Keratinocyte (primary cell): Measurements from ENCODE around the gene CSF3R. TPM values are rescaled to one million over a fixed set of nuclear protein-coding genes. Genes with fewer than 3 reads are reported as not detected.

ENCODE experiments used
- DNase-seq: peaks from one replicate; pipeline ENCODE4 v3.0.0-alpha.2; 2011; ENCODE audit warnings: low read depth, missing footprints, low spot score
- FAIRE-seq: peaks from 2 replicates; lab custom pipeline; 2011; peaks lifted over from hg19 to GRCh38; lab: Jason Lieb, UNC
- H2AFZ ChIP-seq: 2 replicates; pipeline ENCODE4 v1.6.0; 2012; ENCODE audit warnings: low read length, control low read depth, inconsistent platforms; ENCODE audit not compliant: control insufficient read depth
- H3K27ac ChIP-seq: 2 replicates; pipeline ENCODE4 v1.5.1; 2011; ENCODE audit warnings: low read length; ENCODE audit not compliant: control insufficient read depth, insufficient read depth
- H3K27me3 ChIP-seq: 3 replicates; pipeline ENCODE4 v1.6.0; 2011; ENCODE audit warnings: low read length; ENCODE audit not compliant: control insufficient read depth, insufficient read depth; ENCODE audit errors: extremely low read depth
- H3K36me3 ChIP-seq, 2 experiments: 2 replicates in 1 of 2; 3 replicates in 1 of 2; pipeline ENCODE4 v1.5.1; 2011; ENCODE audit warnings: low read length in 2 of 2, mild to moderate bottlenecking in 1 of 2; ENCODE audit not compliant: control insufficient read depth in 2 of 2, insufficient read depth in 2 of 2; ENCODE audit errors: extremely low read depth in 1 of 2
- H3K4me1 ChIP-seq: 3 replicates; pipeline ENCODE4 v1.5.1; 2011; ENCODE audit warnings: low read length; ENCODE audit not compliant: control insufficient read depth, insufficient read depth; ENCODE audit errors: extremely low read depth
- H3K4me2 ChIP-seq: 3 replicates; pipeline ENCODE4 v1.6.0; 2011; ENCODE audit warnings: low read depth, low read length; ENCODE audit not compliant: control insufficient read depth, insufficient read depth; ENCODE audit errors: extremely low read depth
- H3K4me3 ChIP-seq, 3 experiments: fragments of 200-600 bp in 1 of 3; sonication (generic) in 1 of 3; 2 replicates in 2 of 3; 3 replicates in 1 of 3; pipeline ENCODE4 v1.5.1; 2011 to 2016; ENCODE audit warnings: low read length in 3 of 3, mild to moderate bottlenecking in 3 of 3, control low read depth in 2 of 3, inconsistent platforms in 1 of 3, low read depth in 1 of 3, mixed read lengths in 1 of 3, mixed run types in 1 of 3, moderate library complexity in 1 of 3; ENCODE audit not compliant: control insufficient read depth in 2 of 3, insufficient read depth in 2 of 3; ENCODE audit errors: extremely low read depth in 1 of 3
- H3K79me2 ChIP-seq: 2 replicates; pipeline ENCODE4 v1.6.0; 2012; ENCODE audit warnings: low read length; ENCODE audit not compliant: control insufficient read depth, insufficient read depth
- H3K9ac ChIP-seq: 3 replicates; pipeline ENCODE4 v1.6.0; 2011; ENCODE audit warnings: low read length; ENCODE audit not compliant: control insufficient read depth, insufficient read depth; ENCODE audit errors: extremely low read depth
- H3K9me1 ChIP-seq: 3 replicates; pipeline ENCODE4 v1.6.0; 2011; ENCODE audit warnings: low read length; ENCODE audit not compliant: control insufficient read depth, insufficient read depth; ENCODE audit errors: extremely low read depth
- H3K9me3 ChIP-seq: 2 replicates; pipeline ENCODE4 v1.5.1; 2012; ENCODE audit warnings: low read depth, low read length; ENCODE audit not compliant: control insufficient read depth
- H4K20me1 ChIP-seq: 3 replicates; pipeline ENCODE4 v1.6.0; 2011; ENCODE audit warnings: low read length; ENCODE audit not compliant: control insufficient read depth, insufficient read depth; ENCODE audit errors: extremely low read depth
- EZH2 ChIP-seq: IDR thresholded peaks from one replicate; pipeline ENCODE4 v1.6.1; 2012; ENCODE audit warnings: inconsistent platforms, mild to moderate bottlenecking, low read length, moderate library complexity
- dilution Hi-C: fragments of 300-500 bp; cut with MboI; formaldehyde crosslinking; loops from one replicate; pipeline ENCODE4 v1.7.0; 2020; ENCODE audit warnings: low sequenced_read_pairs; ENCODE audit not compliant: extremely low pct_ligation_motif_present
- polyA plus RNA-seq, 5 experiments: library from polyadenylated mRNA; depleted of rRNA in 3 of 5; stranded (reverse) in 3 of 5; stranded (forward) in 1 of 5; unstranded in 1 of 5; fragments of >200 nt; gene quantifications; 1 replicate in 1 of 5; 2 replicates in 3 of 5; 3 replicates in 1 of 5; pipeline versions ENCODE4 v1.2.1 to v1.2.3, GENCODE V29; 2011 to 2012; ENCODE audit warnings: missing spikeins in 2 of 5, low read depth in 1 of 5, low replicate concordance in 1 of 5
- TF ChIP-seq, protein P1 (sequence below), 3 experiments: IDR thresholded peaks in 1 of 3; conservative IDR thresholded peaks in 1 of 3; optimal IDR thresholded peaks in 1 of 3; 2 replicates in 2 of 3; 3 replicates in 1 of 3; pipeline versions ENCODE3 to v1.5.1; 2011; ENCODE audit warnings: low read length in 3 of 3, mild to moderate bottlenecking in 3 of 3, moderate library complexity in 2 of 3, control low read depth in 1 of 3, inconsistent platforms in 1 of 3; ENCODE audit not compliant: insufficient read depth in 2 of 3; ENCODE audit errors: extremely low read depth in 1 of 3

Gene CSF3R
- polyA plus RNA-seq, 1 donor (not counting 4 experiments of a cell fraction or from before 2014, with no cell fraction given), result not detected

DNA sequence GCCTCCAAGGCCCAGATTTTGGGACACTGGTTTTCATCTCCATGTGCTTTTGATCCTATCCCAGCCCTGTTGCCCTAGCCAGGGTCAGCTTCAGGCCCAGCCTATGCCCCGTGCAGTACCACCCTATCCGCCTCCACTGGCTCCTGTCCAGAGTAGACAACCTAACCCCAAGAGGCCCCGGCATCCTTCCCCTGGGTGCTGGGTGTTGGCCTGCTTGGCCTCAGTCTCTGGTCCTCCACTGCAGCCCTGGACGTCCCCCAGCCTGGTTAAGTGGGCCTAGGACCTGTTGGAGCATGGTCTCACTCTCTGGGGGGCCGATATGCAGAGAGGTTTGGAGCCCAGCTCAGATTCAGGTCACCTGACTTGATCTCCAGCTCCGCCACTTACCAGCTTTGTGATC is 1.6 kb downstream of the CSF3R start:
- Histone ChIP-seq H3K36me3 (no peaks in the 10 kb centered on the region), H3K9ac (no peak overlapping the region), H3K27ac (no peak overlapping the region), H3K9me3 (no peaks in the 10 kb centered on the region), H3K4me2 (no peak overlapping the region), H2AFZ (no peak overlapping the region), H4K20me1 (no peaks in the 10 kb centered on the region), H3K9me1 (no peaks in the 10 kb centered on the region), H3K79me2 (no peaks in the 10 kb centered on the region), H3K4me1 (no peaks in the 10 kb centered on the region), H3K4me3 (no peak overlapping the region), H3K27me3 (peaks cover 5% of the 10 kb centered on the region)
- TF ChIP-seq, protein P1, sequence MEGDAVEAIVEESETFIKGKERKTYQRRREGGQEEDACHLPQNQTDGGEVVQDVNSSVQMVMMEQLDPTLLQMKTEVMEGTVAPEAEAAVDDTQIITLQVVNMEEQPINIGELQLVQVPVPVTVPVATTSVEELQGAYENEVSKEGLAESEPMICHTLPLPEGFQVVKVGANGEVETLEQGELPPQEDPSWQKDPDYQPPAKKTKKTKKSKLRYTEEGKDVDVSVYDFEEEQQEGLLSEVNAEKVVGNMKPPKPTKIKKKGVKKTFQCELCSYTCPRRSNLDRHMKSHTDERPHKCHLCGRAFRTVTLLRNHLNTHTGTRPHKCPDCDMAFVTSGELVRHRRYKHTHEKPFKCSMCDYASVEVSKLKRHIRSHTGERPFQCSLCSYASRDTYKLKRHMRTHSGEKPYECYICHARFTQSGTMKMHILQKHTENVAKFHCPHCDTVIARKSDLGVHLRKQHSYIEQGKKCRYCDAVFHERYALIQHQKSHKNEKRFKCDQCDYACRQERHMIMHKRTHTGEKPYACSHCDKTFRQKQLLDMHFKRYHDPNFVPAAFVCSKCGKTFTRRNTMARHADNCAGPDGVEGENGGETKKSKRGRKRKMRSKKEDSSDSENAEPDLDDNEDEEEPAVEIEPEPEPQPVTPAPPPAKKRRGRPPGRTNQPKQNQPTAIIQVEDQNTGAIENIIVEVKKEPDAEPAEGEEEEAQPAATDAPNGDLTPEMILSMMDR (optimal IDR thresholded peaks at IDR 0.05 in 1 of 3, IDR thresholded peaks at IDR 0.05 in 1 of 3, conservative IDR thresholded peaks at IDR 0.05 in 1 of 3; ENCODE audit: extremely low read depth in 1 of 3, insufficient read depth in 2 of 3, low read length in 3 of 3), result no peak
- no peak for TF ChIP-seq EZH2
- FAIRE-seq (no peak), DNase-seq (no peak)
- dilution Hi-C loops, result no loop called here

DNA sequence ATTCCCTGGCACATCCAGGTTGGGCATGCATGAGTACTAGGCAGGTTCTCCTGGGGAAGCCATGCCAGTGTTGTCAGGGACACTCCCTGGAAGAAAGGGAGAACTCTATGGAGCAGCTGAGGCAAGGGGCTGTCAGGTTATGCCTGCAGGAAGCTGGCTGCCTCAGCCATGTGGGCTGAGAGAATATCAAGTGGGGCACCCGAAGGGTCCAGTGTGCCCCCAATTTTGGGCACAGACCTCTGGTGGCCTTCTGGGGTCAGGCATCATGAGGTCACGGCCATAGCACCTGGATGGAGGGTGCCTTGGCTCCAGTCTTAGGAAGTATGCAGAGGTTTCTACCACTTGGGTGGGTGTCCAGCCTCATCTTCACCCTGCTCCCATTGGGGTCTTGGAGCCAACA is 2.6 kb downstream of the CSF3R start:
- no peaks in the 10 kb centered on the region for H4K20me1 ChIP-seq
- DNase-seq (no peak), FAIRE-seq (no peak)
- no peak overlapping the region for H3K27ac ChIP-seq
- H3K9ac ChIP-seq, result no peak overlapping the region
- H3K79me2 ChIP-seq, result no peaks in the 10 kb centered on the region
- H3K27me3 ChIP-seq, result peaks cover 5% of the 10 kb centered on the region
- dilution Hi-C loops, result no loop called here
- H2AFZ ChIP-seq, result no peak overlapping the region
- no peak for TF ChIP-seq EZH2
- TF ChIP-seq, protein P1 (optimal IDR thresholded peaks at IDR 0.05 in 1 of 3, IDR thresholded peaks at IDR 0.05 in 1 of 3, conservative IDR thresholded peaks at IDR 0.05 in 1 of 3; ENCODE audit: extremely low read depth in 1 of 3, insufficient read depth in 2 of 3, low read length in 3 of 3), result no peak
- H3K4me2 ChIP-seq, result no peak overlapping the region
- H3K4me3 ChIP-seq, result no peak overlapping the region
- no peaks in the 10 kb centered on the region for H3K9me3 ChIP-seq
- no peaks in the 10 kb centered on the region for H3K36me3 ChIP-seq
- H3K4me1 ChIP-seq, result peaks cover 3% of the 10 kb centered on the region
- no peaks in the 10 kb centered on the region for H3K9me1 ChIP-seq
